ENCODE data around the gene RBMS3. TPM values are rescaled to one million over a fixed set of nuclear protein-coding genes. Genes with fewer than 3 reads are reported as not detected.

The RBMS3 gene
- total and polyA plus RNA-seq, 2 experiments from 2014 or later, result 3.2 to 7.4 TPM

GRCh38 chr3:29410220-29410619 is 129.3 kb downstream of the RBMS3 start (continued):
- no peak for TF ChIP-seq JUNB (IDR thresholded peaks at IDR 0.05; ENCODE audit: unreplicated experiment)
- no peak for TF ChIP-seq EZH2 (IDR thresholded peaks at IDR 0.05; ENCODE audit: low read depth, unreplicated experiment)
- TF ChIP-seq EZH2phosphoT487 (IDR thresholded peaks at IDR 0.05; ENCODE audit: unreplicated experiment), result no peak
- TF ChIP-seq ZNF331 (CRISPR knock-in tag; IDR thresholded peaks at IDR 0.05; ENCODE audit: low read depth), result no peak
- TF ChIP-seq STAT1 (IDR thresholded peaks at IDR 0.05; ENCODE audit: unreplicated experiment), result no peak
- TF ChIP-seq NANOG (IDR thresholded peaks at IDR 0.05; ENCODE audit: borderline replicate concordance), result no peak
- TF ChIP-seq CTCF (conservative IDR thresholded peaks at IDR 0.05; ENCODE audit: low read depth in 2 of 2), result no peak
- no peak for TF ChIP-seq POLR2AphosphoS5 (IDR thresholded peaks at IDR 0.05; ENCODE audit: low read depth)
- no peak for TF ChIP-seq REST (IDR thresholded peaks at IDR 0.05; ENCODE audit: unreplicated experiment)
- TF ChIP-seq CREB1 (CRISPR knock-in tag; IDR thresholded peaks at IDR 0.05; ENCODE audit: low read depth), result no peak

- no peak overlapping the region for H3K4me2 ChIP-seq
- H3K27ac Mint-ChIP-seq, result no peak overlapping the region
- H3K4me1 ChIP-seq (ENCODE audit: insufficient read depth), result peaks cover 35% of the 10 kb centered on the region
- H3K79me2 ChIP-seq (replicated peaks; ENCODE audit: insufficient read depth), result no peaks in the 10 kb centered on the region
- no peaks in the 10 kb centered on the region for H4K20me1 ChIP-seq (replicated peaks; ENCODE audit: insufficient read depth)
- no peaks in the 10 kb centered on the region for H3K36me3 ChIP-seq (ENCODE audit: insufficient read depth)
- no peaks in the 10 kb centered on the region for H3K27me3 ChIP-seq (ENCODE audit: insufficient read depth)
- no peak overlapping the region for H2AFZ ChIP-seq
- H3K9me2 ChIP-seq (ENCODE audit: insufficient read depth), result no peaks in the 10 kb centered on the region
- no peaks in the 10 kb centered on the region for H3K27me3 Mint-ChIP-seq (ENCODE audit: insufficient read depth, low read depth, poor library complexity)
- TF ChIP-seq STAT1 (IDR thresholded peaks at IDR 0.05; ENCODE audit: unreplicated experiment) (no peak), POLR2AphosphoS5 (IDR thresholded peaks at IDR 0.05; ENCODE audit: low read depth) (no peak), ZNF114 (CRISPR knock-in tag; IDR thresholded peaks at IDR 0.05) (no peak), NANOG (IDR thresholded peaks at IDR 0.05; ENCODE audit: borderline replicate concordance) (no peak)
- H3K4me1 Mint-ChIP-seq, result peaks cover 43% of the 10 kb centered on the region
- H3K4me3 Mint-ChIP-seq, result no peak overlapping the region
- ATAC-seq, result no peak
- H3K4me3 ChIP-seq, result no peak overlapping the region
- H3F3A ChIP-seq (replicated peaks; ENCODE audit: low read depth), result no peaks in the 10 kb centered on the region
- no peak for DNase-seq (ENCODE audit: low spot score)
- no peak overlapping the region for H3K27ac ChIP-seq (ENCODE audit: low read depth)
- no peaks in the 10 kb centered on the region for H3K9me3 Mint-ChIP-seq
- no peaks in the 10 kb centered on the region for H3K36me3 Mint-ChIP-seq (ENCODE audit: low read depth)
Measured at GRCh38 chr3:29410660-29411405, 130.0 kb downstream of the RBMS3 start.
